A549 (cell line): ENCODE measurements around the gene DPYD.

Source experiments
- CTCF ChIP-seq: fragments of >200 bp; sonication (Bioruptor Twin); formaldehyde crosslinking; IDR thresholded peaks from 3 replicates; pipeline ENCODE4 v1.5.1; 2016
- ELK1 ChIP-seq: fragments of 150-350 bp; IDR thresholded peaks from 2 replicates; pipeline ENCODE4 v1.6.1; 2014; ENCODE audit warnings: low read depth, mild to moderate bottlenecking, low read length
- JUN ChIP-seq, 2 experiments: fragments of >200 bp; sonication (Bioruptor Twin); formaldehyde crosslinking; IDR thresholded peaks; 2 replicates in 1 of 2; 3 replicates in 1 of 2; pipeline ENCODE4 v1.6.1; 2016 to 2017
- MAFK ChIP-seq: fragments of 450-650 bp; IDR thresholded peaks from 2 replicates; pipeline ENCODE4 v1.6.1; 2014; ENCODE audit not compliant: partially characterized antibody
- MAX ChIP-seq: IDR thresholded peaks from 2 replicates; pipeline ENCODE4 v1.6.1; 2012
- MYC ChIP-seq: IDR thresholded peaks from 2 replicates; pipeline ENCODE4 v1.6.1; 2012; ENCODE audit warnings: mild to moderate bottlenecking, inconsistent platforms, low read length, improper control_type of control experiment, borderline replicate concordance
- PHF8 ChIP-seq: fragments of 200-600 bp; sonication (generic); IDR thresholded peaks from 2 replicates; pipeline ENCODE4 v1.6.1; 2016; ENCODE audit warnings: low read depth, mild to moderate bottlenecking, antibody characterized with exemption, moderate library complexity, borderline replicate concordance
- RAD21 ChIP-seq, 2 experiments: fragments of >200 bp in 1 of 2; sonication (Bioruptor Twin) in 1 of 2; formaldehyde crosslinking in 1 of 2; IDR thresholded peaks in 1 of 2; conservative IDR thresholded peaks in 1 of 2; 2 replicates in 1 of 2; 3 replicates in 1 of 2; pipeline ENCODE4 v1.6.1; 2012 to 2018; ENCODE audit warnings: inconsistent platforms in 1 of 2
- RCOR1 ChIP-seq: fragments of 150-350 bp; IDR thresholded peaks from 2 replicates; pipeline ENCODE4 v1.6.1; 2014; ENCODE audit warnings: antibody characterized with exemption, low read length, low read depth

- TF ChIP-seq MAFK (no peak), MAX (no peak), CTCF (no peak), PHF8 (no peak), ELK1 (no peak), RAD21 (conservative IDR thresholded peaks at IDR 0.05 in 1 of 2, IDR thresholded peaks at IDR 0.05 in 1 of 2) (no peak), RCOR1 (no peak), JUN (IDR thresholded peaks at IDR 0.05) (no peak), MYC (no peak)
Observed at GRCh38 chr1:97101509-97101908, 819.3 kb downstream of the DPYD start.
